ENCODE measurements around the gene PPFIBP1. TPM values are rescaled to one million over a fixed set of nuclear protein-coding genes. Genes with fewer than 3 reads are reported as not detected.
"Not testable (repeated sequence)": the region's sequence is repeated elsewhere in the genome, so short reads cannot be mapped to it uniquely, and the experiment has no call there.

PPFIBP1 gene
- total RNA-seq, 2 donors from 2014 or later, result 63.9 to 67.5 TPM

DNA sequence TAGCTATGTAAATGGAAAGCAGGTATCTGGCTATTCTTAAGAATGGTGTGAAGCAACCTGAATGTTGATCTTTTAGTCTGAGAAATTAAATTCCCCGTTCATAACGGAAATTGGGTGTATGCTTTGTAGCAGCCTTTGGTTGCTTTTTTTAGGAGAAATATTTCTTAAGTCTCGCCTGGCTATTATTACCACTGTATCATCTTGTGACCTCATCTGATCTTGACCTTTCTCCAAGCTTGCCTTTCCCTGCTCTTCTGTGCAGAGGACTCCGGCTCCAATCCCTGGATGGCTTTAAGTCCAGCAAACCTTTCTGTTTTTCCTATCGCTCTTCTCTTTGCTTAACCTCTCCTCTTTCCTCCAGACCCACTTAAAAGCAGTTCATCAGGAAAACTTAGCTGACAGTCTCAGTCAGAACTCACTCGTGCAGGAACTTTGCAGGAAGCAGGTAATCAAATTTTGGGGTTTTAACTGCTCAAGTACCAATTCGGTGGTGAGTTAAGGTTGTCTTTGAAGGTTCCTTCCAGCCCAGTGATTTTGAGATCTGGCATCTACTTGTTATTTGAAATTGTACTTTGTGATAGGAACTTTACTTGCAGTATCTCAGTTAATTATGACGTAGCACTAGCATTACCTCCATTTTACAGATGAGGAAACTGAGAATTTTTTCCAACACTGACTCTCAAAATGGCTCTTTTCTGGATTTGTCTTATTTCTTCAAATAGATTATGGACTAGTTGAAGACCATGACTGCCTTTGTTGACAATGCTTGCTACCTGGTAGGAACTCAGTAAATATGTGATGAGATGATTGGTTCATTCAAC, 14.1 kb downstream of the PPFIBP1 start:
- Histone ChIP-seq H3K4me1 (peaks cover 42% of the 10 kb centered on the region), H3K27ac (no peak overlapping the region), H3K9me3 (no peaks in the 10 kb centered on the region), H3K36me3 (replicated peaks in 1 of 2; ENCODE audit: insufficient read depth in 1 of 2, low read depth in 2 of 2) (no peaks in the 10 kb centered on the region), H3K27me3 (no peaks in the 10 kb centered on the region), H3K4me3 (no peak overlapping the region)
- DNase-seq (no peak), ATAC-seq (no peak)
- WGBS, 2 donors, result 71 to 78% methylated on average over 8 of the region's 8 CpGs
- no peak for TF ChIP-seq POLR2A (IDR thresholded peaks at IDR 0.05)
- intact Hi-C loops (cut with DNase I), result no loop called here

DNA sequence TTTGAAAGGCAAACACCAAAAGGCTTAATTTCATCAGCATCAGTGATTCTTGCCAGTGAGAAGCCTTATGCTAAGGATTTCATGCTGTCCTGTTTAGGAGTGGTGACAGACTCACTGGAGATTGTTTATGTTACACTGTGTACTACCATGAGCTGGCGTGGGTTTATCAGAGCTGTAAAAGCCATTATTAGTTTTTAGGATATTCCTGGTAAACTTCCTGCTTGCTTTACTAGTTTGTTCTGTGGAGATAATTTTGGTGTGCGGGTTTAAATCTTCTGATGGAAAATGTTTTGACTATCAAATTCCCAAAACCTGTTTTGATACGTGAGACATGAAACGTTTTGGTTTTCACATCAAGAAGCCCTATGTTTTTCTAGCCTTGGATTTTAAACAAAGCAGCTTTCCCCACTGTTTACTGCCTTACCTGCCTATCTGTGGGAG, 15.2 kb downstream of the PPFIBP1 start:
- ATAC-seq (no peak), DNase-seq (no peak)
- H3K9me3 ChIP-seq, result no peaks in the 10 kb centered on the region
- TF ChIP-seq, protein P1, sequence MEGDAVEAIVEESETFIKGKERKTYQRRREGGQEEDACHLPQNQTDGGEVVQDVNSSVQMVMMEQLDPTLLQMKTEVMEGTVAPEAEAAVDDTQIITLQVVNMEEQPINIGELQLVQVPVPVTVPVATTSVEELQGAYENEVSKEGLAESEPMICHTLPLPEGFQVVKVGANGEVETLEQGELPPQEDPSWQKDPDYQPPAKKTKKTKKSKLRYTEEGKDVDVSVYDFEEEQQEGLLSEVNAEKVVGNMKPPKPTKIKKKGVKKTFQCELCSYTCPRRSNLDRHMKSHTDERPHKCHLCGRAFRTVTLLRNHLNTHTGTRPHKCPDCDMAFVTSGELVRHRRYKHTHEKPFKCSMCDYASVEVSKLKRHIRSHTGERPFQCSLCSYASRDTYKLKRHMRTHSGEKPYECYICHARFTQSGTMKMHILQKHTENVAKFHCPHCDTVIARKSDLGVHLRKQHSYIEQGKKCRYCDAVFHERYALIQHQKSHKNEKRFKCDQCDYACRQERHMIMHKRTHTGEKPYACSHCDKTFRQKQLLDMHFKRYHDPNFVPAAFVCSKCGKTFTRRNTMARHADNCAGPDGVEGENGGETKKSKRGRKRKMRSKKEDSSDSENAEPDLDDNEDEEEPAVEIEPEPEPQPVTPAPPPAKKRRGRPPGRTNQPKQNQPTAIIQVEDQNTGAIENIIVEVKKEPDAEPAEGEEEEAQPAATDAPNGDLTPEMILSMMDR (IDR thresholded peaks at IDR 0.05), result no peak
- no peak for TF ChIP-seq POLR2A (IDR thresholded peaks at IDR 0.05)
- intact Hi-C loops (cut with DNase I), result no loop called here
- peaks cover 42% of the 10 kb centered on the region for H3K4me1 ChIP-seq
- peak overlapping the region in 2 of 4 donors; percentile 22 to 42 for H3K27ac ChIP-seq
- 13 to 25% methylated on average over 4 of the region's 4 CpGs for WGBS, 2 donors
- H3K4me3 ChIP-seq, result no peak overlapping the region
- H3K27me3 ChIP-seq, result no peaks in the 10 kb centered on the region
- H3K36me3 ChIP-seq (replicated peaks in 1 of 2; ENCODE audit: insufficient read depth in 1 of 2, low read depth in 2 of 2), result no peaks in the 10 kb centered on the region

DNA sequence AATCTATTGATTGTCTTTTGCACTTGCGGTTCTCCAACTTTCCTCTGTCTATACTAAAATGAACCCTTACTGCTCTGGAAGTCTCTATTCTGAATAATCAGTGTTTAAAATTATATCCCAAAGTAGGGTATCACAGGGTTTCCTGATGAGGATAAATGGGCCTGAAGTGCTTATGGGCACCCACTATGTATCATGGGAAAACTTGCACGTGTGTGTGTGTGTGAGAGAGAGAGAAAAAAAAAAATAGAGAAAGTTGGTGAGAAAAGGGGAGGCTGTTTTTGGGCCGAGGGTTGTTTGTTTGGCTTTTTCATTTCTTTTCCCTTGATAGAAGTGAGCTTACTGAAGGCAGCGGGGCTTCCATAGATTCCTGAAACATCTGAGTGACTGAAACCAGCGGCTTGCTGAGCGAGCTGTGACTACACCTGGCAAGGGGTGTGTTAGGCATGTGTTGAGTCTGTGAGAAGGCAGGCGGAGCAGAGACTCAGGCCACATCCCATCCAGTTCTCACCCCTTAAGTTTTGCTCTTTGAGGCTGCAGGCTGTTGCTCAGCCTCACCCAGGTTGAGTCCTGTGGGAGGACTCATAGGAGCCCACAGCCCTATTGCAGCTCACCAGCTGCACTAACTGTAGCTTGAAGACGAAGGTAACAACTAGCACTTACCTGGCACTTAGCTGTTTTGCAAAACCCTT, 17.2 kb downstream of the PPFIBP1 start:
- DNase-seq (peak in 3 of 4 donors; percentile 23 to 48 (median 25)), ATAC-seq (peak; percentile 72)
- Histone ChIP-seq H3K36me3 (replicated peaks in 1 of 2; ENCODE audit: insufficient read depth in 1 of 2, low read depth in 2 of 2) (no peaks in the 10 kb centered on the region), H3K4me3 (no peak overlapping the region), H3K27ac (peak overlapping the region in 2 of 4 donors; percentile 22 to 33), H3K27me3 (no peaks in the 10 kb centered on the region), H3K4me1 (peaks cover 54% of the 10 kb centered on the region), H3K9me3 (no peaks in the 10 kb centered on the region)
- intact Hi-C loops (cut with DNase I), result no loop called here
- 34 to 47% methylated on average over 8 of the region's 8 CpGs for WGBS, 2 donors
- no peak for TF ChIP-seq POLR2A (IDR thresholded peaks at IDR 0.05)
- TF ChIP-seq, protein P1 (IDR thresholded peaks at IDR 0.05), result no peak

DNA sequence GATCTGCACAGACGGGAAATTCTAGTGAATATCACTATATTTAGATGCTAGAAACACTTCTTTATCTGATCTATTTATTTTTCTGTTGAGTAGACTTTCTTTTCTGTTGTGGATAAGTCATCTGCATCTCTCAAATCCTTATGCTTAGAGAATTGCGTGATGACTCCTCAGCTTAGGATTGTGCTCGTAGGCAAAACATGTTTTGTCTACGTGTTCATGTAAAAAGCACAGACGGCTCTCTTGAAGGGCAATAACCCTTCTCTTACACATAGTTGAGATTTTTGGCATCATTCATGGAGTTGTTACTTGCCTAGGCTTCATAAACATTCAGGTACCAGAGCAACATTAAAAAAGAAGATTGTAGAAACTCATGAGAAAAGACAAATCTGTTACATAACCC, 18.6 kb downstream of the PPFIBP1 start:
- Histone ChIP-seq H3K4me1 (peaks cover 61% of the 10 kb centered on the region), H3K4me3 (no peak overlapping the region), H3K27me3 (no peaks in the 10 kb centered on the region), H3K9me3 (no peaks in the 10 kb centered on the region), H3K36me3 (replicated peaks in 1 of 2; ENCODE audit: insufficient read depth in 1 of 2, low read depth in 2 of 2) (no peaks in the 10 kb centered on the region), H3K27ac (no peak overlapping the region)
- no peak for ATAC-seq
- no peak for DNase-seq
- intact Hi-C loops (cut with DNase I), result no loop called here
- WGBS, 2 donors, result 70 to 73% methylated on average over 5 of the region's 5 CpGs
- TF ChIP-seq, protein P1 (IDR thresholded peaks at IDR 0.05), result no peak
- no peak for TF ChIP-seq POLR2A (IDR thresholded peaks at IDR 0.05)

DNA sequence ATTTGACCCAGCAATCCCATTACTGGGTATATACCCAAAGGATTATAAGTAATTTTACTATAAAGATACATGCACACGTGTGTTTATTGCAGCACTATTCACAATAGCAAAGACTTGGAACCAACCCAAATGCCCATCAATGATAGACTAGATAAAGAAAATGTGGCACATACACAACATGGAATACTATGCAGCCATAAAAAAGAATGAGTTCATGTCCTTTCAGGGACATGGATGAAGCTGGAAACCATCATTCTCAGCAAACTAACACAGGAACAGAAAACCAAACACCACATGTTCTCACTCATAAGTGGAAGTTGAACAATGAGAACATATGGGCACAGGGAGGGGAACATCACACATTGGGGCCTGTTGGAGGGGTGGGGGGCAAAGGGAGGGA, 20.9 kb downstream of the PPFIBP1 start:
- H3K9me3 ChIP-seq; ATAC-seq; DNase-seq; H3K4me3 ChIP-seq; H3K36me3 ChIP-seq (replicated peaks in 1 of 2; ENCODE audit: insufficient read depth in 1 of 2, low read depth in 2 of 2); H3K27ac ChIP-seq; intact Hi-C loops (cut with DNase I); H3K27me3 ChIP-seq: not testable (repeated sequence)
- peaks cover 67% of the 10 kb centered on the region for H3K4me1 ChIP-seq
- WGBS, 2 donors, result 94 to 100% methylated on average over 1 of the region's 1 CpG
